ENCODE results near the gene ZNF880. TPM values are rescaled to one million over a fixed set of nuclear protein-coding genes. Genes with fewer than 3 reads are reported as not detected.

ZNF880 gene
- total and polyA plus RNA-seq, 2 donors (not counting 1 experiment from before 2014, with no cell fraction given): 34.1 to 35.7 TPM

GRCh38 chr19:52397310-52398080 lies 27.8 kb downstream of the ZNF880 start, which contains the start of gene ZNF528:
TSS of gene ZNF528 (plus strand) at chr19:52397849. CDS start at chr19:52402014, 4,165 bp downstream.
- Histone ChIP-seq H3K27me3 (replicated peaks in 1 of 4; ENCODE audit: control extremely low read depth in 1 of 4, control insufficient read depth in 3 of 4, insufficient read depth in 4 of 4, low read length in 3 of 4) (no peaks in the 10 kb centered on the region), H3K4me3 (ENCODE audit: control extremely low read depth in 1 of 5, extremely low read depth in 1 of 5, insufficient read depth in 1 of 5, low read depth in 2 of 5, low read length in 4 of 5) (peak within 1 kb of the TSS; percentile 61 to 89 (median 72)), H3K4me1 (ENCODE audit: control insufficient read depth in 2 of 2, insufficient read depth in 2 of 2, low read length in 2 of 2) (peaks cover 15 to 17% of the 10 kb centered on the region in 2 donors), H3K79me2 (ENCODE audit: control insufficient read depth, insufficient read depth, low read length) (peaks cover 4% of the 10 kb centered on the region), H3K9me3 (ENCODE audit: control extremely low read depth in 1 of 3, control insufficient read depth in 2 of 3, insufficient read depth in 1 of 3, low read length in 2 of 3) (peaks cover 7 to 65% (median 22%) of the 10 kb centered on the region in 3 donors), H4K20me1 (ENCODE audit: control insufficient read depth, insufficient read depth, low read length, poor library complexity, severe bottlenecking) (no peaks in the 10 kb centered on the region), H3K9ac (ENCODE audit: low read length) (peak within 1 kb of the TSS; percentile 66), H3K36me3 (replicated peaks in 1 of 2; ENCODE audit: control extremely low read depth in 1 of 2, control insufficient read depth in 1 of 2, extremely low read depth in 1 of 2, insufficient read depth in 2 of 2, low read length in 1 of 2) (peaks cover 6 to 14% of the 10 kb centered on the region in 2 experiments), H2AFZ (ENCODE audit: insufficient read depth, low read depth, low read length, poor library complexity, severe bottlenecking) (peak within 1 kb of the TSS; percentile 78), H3K27ac (ENCODE audit: low read length in 2 of 2) (peak within 1 kb of the TSS; percentile 60 to 77), H3K4me2 (replicated peaks; ENCODE audit: low read depth, low read length, poor library complexity, severe bottlenecking) (peak within 1 kb of the TSS; percentile 65)
- intact Hi-C loops (cut with micrococcal nuclease): loop anchor here (1.0 kb wide), 3 partner anchors 28 to 130 kb away; partner anchors contain the start of genes ZNF766, ZNF808 and ZNF880
- Mint-ChIP-seq H3K4me1 (peaks cover 20% of the 10 kb centered on the region), H3K27me3 (no peaks in the 10 kb centered on the region), H3K4me3 (peak within 1 kb of the TSS; percentile 90), H3K27ac (peak within 1 kb of the TSS; percentile 94), H3K9me3 (ENCODE audit: insufficient read depth) (peaks cover 14% of the 10 kb centered on the region)
- ChIA-PET POLR2A (interaction anchor here (1.0 to 1.2 kb wide), 2 partner anchors 28 to 238 kb away, joined by 3 to 4 read pairs; partner anchors contain the start of gene ZNF880), CTCF (interaction anchor here (0.6 to 1.2 kb wide), 2 partner anchors 28 to 996 kb away, joined by 3 to 4 read pairs; partner anchors contain the start of gene ZNF880)
- peak; percentile 98 for ATAC-seq (ENCODE audit: low read depth)
- peak; percentile 92 for DNase-seq
- no peak for TF ChIP-seq CTCF (IDR thresholded peaks at IDR 0.05)
- TF ChIP-seq EZH2 (IDR thresholded peaks at IDR 0.05; ENCODE audit: borderline replicate concordance, insufficient read depth, low read depth, low read length, poor library complexity, severe bottlenecking): no peak
- WGBS (ENCODE audit: insufficient coverage): 3% methylated on average over 34 of the region's 36 CpGs

All from B cell (primary cell).